Hypothalamus (tissue), 51 donors: Measurements from ENCODE around the gene KIF4A.

ENCODE experiments used
- DNase-seq, 51 donors: peaks; one replicate each; lab custom pipeline; 2025; lab: John Stamatoyannopoulos, UW

Gene KIF4A

GRCh38 chrX:70468709-70469108, 178.8 kb downstream of the KIF4A start:
- no peak for DNase-seq
